Mesenteric fat pad (tissue), 1 donor: ENCODE measurements around the gene ASPM. TPM values are rescaled to one million over a fixed set of nuclear protein-coding genes. Genes with fewer than 3 reads are reported as not detected.
"Not testable (repeated sequence)": the region's sequence is repeated elsewhere in the genome, so short reads cannot be mapped to it uniquely, and the experiment has no call there.

Experiments
- DNase-seq: peaks from one replicate; pipeline ENCODE4 v3.0.0-alpha.2; 2020; ENCODE audit warnings: low spot score
- total RNA-seq: library from RNA; stranded (reverse); fragmentation: NEBNext Ultra II Directional; extraction: Animal tissue kit (Norgen Biotek cat#: 25700); gene quantifications from one replicate; pipeline ENCODE4 v1.2.1, GENCODE V29; 2021
- donor health status: DM: yes; HTN: yes; CAD: no.

ASPM gene
- total RNA-seq, 1 donor from 2014 or later = 0.10 TPM

- no peak for DNase-seq
Observed at GRCh38 chr1:197081117-197081753, 65.2 kb downstream of the ASPM start.

- no peak for DNase-seq
Observed at GRCh38 chr1:197080323-197080722, 66.1 kb downstream of the ASPM start.

GRCh38 chr1:197076585-197076984 is 69.9 kb downstream of the ASPM start:
- no peak for DNase-seq

GRCh38 chr1:197073978-197074377 is 72.5 kb downstream of the ASPM start:
- no peak for DNase-seq

GRCh38 chr1:197067457-197067818 is 79.0 kb downstream of the ASPM start:
- no peak for DNase-seq

GRCh38 chr1:197066719-197067456 is 79.6 kb downstream of the ASPM start, which contains the start of gene F13B:
F13B (minus strand) TSS chr1:197067260; CDS start chr1:197067223, 37 bp downstream.
- no peak for DNase-seq

- no peak for DNase-seq
Observed at GRCh38 chr1:197066277-197066676, 80.2 kb downstream of the ASPM start.

- no peak for DNase-seq
Observed at GRCh38 chr1:197065559-197065958, 80.9 kb downstream of the ASPM start.

GRCh38 chr1:197063212-197063611 is 83.3 kb downstream of the ASPM start:
- no peak for DNase-seq

GRCh38 chr1:197062692-197063091 is 83.8 kb downstream of the ASPM start:
- no peak for DNase-seq

- no peak for DNase-seq
Observed at GRCh38 chr1:197049100-197049499, 97.4 kb downstream of the ASPM start.

GRCh38 chr1:197042676-197043341 is 103.7 kb downstream of the ASPM start:
- no peak for DNase-seq

GRCh38 chr1:197041486-197042353 is 104.7 kb downstream of the ASPM start:
- DNase-seq = no peak

GRCh38 chr1:197036861-197037260 is 109.6 kb downstream of the ASPM start:
- DNase-seq = no peak

GRCh38 chr1:197034631-197035339 is 111.7 kb downstream of the ASPM start:
- not testable (repeated sequence) for DNase-seq

Other genes starting within 250 kb of the ASPM start
- gene CFHR2, start 202.9 kb downstream of the ASPM start, total RNA-seq = not detected
- gene CFHR5, start 169.1 kb downstream of the ASPM start, total RNA-seq = not detected
- not detected for gene F13B, start 79.4 kb downstream of the ASPM start, total RNA-seq
- 11.7 TPM for gene ZBTB41, start 54.6 kb upstream of the ASPM start, total RNA-seq
- 0.48 TPM for gene CRB1, start 121.6 kb upstream of the ASPM start, total RNA-seq